ELR (cell line): ENCODE results near the gene HOXC4.
"Not testable (repeated sequence)": the region's sequence is repeated elsewhere in the genome, so short reads cannot be mapped to it uniquely, and the experiment has no call there.

Experiments
- DNase-seq: peaks from one replicate; pipeline ENCODE4 v3.0.0-alpha.2; 2015; ENCODE audit warnings: low read depth

The HOXC4 gene

DNA sequence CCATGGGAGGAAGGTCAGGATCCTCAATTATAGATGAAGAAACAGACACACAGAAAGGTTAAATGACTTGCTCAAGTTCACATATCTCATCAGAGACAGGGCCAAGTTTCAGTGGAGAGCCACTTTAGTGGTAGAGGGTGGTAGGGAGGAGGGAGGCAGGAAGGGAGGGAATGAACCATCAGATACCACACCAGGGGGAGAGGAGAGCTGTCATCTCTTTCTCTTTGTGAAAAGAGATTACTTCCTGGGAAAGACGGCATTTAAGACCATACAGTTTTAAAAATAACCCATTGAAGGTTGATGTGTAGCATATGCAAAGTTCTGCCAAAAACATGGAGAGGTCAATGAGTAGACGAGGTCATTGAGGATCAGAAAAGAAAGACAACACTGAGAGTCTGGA, 39.3 kb downstream of the HOXC4 start:
- DNase-seq, result not testable (repeated sequence)

DNA sequence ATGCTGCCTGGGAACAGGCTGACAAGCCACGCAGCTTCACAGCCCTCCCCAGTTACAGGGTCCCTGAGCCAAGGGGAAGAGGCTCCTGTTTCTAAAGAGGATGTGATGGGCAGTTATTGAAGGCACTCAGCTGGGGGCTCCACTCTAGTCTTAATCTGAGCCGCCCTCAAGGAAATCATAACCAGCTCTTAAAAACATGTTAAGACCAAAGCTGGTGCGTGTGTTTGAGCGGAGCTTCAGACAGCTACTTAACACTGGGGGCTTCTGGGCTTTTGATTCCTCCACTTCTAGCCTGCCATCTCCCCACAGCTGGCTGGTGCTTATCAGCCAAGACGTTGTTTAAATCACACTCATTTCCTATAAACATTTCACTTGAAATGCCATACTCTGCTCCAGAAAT, 42.3 kb downstream of the HOXC4 start:
- not testable (repeated sequence) for DNase-seq

DNA sequence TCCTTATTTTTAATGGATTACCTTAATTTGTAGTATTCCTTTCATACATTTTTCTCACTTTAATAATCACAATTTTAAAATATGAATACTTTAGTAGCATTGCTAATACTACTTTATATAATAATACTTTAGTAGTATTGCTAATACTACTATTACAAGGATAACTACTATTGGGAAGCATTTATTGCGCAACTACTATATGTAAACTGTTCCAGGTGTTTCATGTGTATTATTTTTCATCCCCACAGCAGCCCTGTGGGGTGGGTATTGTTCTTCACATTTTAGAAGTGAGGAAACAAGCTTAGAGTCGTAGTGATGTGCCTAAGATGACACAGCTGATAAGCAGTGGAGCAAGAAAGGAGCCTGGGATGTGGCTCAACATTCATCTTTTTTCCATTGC, 45.0 kb downstream of the HOXC4 start:
- DNase-seq, result not testable (repeated sequence)

DNA sequence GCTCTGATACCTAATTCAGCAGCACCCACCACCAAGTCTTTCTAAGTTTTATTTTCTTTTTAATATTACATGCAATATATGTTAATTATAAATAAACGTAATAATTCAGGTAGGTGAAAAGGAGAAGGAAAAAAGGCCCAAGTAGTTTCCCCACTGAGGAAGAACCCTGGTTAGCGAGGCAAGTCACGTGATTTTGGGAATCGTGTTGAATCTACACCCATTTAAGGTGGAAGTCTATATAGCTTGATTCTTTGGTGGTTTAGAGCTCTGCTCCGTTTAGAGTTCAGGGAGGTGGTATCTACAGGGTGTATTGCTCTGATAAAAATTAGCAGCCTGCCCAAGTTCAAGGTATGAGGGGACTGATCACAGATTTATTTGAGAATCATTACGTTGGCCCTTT, 47.0 kb downstream of the HOXC4 start:
- DNase-seq, result not testable (repeated sequence)

- DNase-seq, result not testable (repeated sequence)
Measured at GRCh38 chr12:54102223-54102622, 48.6 kb downstream of the HOXC4 start.

DNA sequence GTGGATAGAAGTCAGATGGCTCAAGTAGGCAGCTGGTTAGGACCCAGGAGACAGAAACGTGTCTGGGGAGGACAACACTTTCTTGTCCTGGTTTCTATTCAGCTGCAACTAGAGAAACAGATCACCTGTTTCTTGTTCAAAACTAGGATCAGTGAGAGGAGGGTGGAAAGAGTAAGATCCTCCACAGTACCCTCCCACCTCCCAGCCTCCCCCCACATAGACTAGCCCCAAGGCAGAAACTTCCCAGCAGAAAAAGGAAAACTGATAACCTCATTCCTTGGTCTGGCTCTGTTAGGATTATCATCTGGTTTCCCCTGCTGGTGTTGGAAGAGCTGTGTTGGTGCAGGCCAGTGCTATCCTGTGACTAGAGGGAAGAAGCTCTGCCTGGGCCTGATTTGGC, 50.2 kb downstream of the HOXC4 start:
- not testable (repeated sequence) for DNase-seq
